IPS DF 4.7 (cell line): ENCODE measurements around the gene ATP5F1B.

Experiments used
- DNase-seq: peaks from one replicate; pipeline ENCODE4 v3.0.0-alpha.2; 2013; ENCODE audit warnings: low spot score; ENCODE audit errors: extremely low read depth

Gene ATP5F1B

DNA sequence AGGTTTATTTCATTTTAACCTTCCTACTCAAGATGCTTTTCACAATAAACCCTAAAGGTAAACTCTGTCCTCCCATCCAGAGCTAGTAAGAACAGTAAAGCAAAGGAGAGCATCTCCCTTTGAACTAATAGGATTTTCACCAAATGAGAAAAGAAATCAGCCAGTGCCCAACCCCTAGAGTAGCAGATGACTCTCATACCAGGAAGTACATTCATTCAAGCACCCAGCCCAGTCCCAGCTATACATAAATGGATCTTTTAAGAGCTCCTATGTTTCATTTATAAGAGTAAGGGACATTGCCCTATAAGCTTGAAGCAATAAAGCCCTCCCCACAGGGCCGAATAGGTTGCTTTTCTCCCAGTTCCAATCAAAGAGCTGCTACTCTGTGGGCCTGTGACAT lies 23.2 kb downstream of the ATP5F1B start:
- DNase-seq: no peak

DNA sequence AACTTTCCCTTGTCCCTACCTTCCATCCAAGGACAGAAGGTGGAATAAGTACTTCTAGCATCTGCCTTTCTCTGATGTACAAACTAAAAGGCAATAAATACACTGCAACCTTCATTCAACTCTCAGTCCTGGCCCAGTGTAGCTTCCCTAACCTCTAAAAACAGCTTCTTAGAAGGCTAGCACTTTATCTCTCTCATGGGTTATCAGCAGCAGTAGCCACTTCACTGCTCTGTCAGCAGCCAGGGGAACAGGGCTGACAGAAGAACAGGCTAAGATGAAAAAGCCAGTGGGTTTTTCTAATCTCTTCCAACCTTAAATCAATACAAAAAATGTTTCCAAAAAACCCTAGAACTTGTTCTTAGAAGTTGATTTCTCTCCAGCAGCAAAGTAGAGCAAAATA lies 28.9 kb downstream of the ATP5F1B start:
- no peak for DNase-seq

DNA sequence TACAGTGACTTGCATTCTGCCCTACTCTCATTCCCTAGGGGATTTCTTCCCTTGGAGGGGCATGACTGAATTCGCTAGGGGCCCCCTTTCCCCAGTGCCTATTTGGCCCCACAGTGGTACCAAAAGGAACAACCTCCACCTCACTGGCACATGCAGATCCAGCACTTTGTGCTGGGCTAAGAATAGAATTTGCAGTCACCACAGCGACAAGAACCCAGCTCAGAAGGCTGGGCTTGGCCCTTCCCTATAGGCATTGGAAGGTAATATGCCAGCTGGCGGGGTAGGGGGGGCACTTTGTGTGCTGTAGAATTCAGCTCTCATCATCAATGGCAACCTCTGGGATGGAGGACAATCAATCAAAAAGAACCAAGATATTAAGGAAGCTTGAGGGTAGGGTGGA lies 29.5 kb downstream of the ATP5F1B start:
- no peak for DNase-seq

DNA sequence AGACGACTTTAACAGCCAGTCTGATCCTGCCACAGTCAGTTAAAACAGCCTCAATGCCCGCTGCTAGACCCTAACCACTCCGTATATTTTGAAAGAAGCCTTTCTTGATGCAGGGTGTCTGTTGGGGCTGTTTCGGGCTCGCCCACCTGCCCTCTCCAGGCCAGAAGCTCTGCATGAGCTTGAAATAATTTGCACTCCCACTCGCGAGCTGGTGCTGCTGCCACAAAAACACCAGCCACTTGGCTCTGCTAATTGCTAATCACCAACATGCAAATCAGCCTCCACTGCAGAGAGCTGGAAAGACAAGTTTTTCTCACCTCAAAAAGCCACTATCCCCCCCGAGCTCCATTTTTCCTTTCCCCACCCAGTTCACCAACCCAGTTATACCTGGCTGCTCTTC lies 31.2 kb downstream of the ATP5F1B start:
- no peak for DNase-seq

DNA sequence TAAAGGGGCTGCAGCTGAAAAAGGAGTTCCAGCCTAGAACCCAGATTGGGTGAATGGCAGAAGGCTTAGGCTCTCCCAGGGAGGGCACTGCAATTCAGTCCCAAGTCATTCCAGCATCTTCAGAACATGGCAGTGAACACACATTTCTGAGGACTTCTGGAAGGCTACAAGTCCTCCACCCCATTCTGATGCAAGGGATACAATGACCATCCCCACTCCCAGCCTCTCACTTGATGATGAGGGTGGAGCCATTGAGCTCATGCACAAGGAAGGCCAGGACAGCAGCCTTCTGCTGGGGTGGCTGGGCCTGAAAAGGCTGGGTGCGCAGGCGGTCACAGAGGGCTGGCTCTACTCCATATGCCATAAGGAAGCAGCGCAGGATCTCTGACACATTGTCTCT lies 41.4 kb downstream of the ATP5F1B start:
- no peak for DNase-seq

DNA sequence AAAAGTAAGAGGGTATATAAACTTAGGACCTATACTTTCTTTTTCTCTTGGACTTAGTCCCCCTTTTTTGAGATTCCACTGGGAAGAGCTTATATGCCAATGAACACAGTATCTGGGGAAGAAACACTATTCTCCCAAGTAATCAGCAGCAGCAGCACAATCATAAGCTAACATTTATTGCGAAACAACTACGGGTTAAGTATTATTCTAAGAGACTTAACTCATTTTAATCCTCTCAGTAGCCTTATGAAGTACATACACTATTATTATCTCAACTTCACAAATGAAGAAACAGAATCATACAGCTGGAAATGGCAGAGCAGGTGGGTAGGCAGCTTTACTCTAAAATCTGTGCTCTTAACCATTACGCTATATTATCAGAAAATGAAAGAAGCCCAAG lies 43.5 kb downstream of the ATP5F1B start:
- DNase-seq: no peak

DNA sequence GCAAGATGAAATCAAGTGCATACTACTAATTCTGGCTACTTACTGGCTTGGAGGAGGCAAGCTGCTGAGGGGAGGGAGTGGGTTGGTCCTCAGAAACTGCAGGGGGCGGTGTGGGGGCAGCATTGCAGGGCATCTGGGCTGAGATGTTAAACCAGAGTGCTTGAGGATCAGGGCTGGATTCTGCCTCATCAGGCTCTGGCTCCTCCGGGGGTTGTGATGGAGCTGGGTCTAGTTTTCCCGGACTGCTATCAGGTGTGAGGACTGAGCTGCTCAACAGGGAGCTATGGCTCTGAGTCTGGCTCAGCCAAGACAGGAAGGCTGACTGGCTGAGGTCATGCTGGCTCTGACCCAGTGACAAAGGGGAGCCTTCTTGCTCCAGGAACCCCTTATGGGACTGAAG lies 44.3 kb downstream of the ATP5F1B start:
- DNase-seq: no peak

DNA sequence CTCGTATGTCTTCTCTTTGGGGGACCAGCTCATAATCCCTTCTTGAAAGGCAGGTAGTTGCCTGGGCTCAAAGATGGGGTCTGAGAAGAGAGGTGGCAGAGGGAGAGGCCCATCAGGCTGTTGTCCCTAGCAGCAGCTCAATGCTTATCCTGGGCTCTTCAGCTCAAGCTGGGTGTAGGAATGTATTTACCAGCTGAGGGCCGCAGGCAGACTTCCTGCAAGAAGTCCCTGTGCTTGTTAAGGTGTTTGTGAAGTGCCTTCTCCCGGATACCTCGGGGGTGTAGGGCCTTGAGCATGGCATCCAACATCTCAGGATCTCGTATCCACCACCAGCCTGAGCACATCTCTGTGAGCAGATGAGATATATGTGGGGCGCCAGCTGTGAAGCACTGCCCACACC lies 45.0 kb downstream of the ATP5F1B start:
- DNase-seq: no peak

DNA sequence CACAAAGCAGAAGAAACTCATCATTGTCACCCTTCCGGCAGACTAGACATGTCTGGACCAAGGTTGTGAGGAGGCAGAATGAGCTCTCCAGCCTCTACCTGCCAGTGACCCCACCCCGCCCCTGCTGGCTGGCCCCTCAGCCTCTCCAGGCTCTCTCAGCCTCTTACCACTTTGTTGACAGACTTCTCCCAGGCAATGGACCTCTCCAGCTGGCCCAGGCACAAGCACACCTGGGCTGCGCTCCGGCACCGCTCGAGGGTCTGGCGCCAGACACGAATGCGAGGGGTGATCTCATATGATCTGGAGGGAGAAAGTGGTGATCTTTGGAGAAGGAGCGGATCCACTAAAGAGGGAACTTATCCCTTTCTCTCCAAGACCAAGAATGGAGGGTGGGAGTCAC lies 46.0 kb downstream of the ATP5F1B start:
- DNase-seq: no peak

DNA sequence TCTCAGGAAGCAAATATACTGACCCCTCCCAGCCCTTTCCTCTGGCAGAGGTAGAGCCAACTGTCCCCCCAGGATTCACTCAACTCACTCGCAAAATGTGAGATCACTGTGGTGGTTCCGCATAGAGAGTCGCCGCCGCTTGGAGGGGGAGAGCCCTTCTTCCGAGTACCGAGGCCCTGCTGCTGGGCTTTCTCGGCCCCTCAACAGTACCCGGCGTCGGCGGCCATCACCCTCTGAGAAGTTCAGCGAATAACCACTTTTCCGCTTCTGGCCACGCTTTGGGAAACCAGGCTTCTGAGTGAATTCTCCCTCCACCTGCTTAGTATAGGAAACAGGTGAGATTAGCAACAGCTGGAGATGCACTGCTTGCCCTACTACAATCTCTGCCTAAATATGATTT lies 46.7 kb downstream of the ATP5F1B start:
- no peak for DNase-seq

DNA sequence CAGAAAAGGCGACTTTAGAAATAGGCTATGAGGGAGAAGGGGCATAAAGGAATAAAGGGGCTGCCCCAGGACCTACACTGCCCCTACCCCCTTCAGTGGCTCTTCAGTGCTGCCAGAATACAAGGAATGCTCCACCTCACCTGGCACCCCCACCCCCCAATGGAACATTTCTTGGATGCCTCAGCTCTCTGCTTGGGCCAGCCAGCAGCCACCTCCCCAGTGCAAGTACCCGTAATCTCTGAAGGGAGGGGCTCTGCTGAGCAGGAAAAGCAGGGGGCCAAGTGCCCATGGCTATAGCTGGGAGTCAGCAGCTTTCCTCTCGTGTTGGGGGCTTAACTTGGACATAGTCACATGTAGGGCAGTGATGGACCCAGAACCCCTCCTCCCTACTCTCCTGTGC lies 49.0 kb downstream of the ATP5F1B start:
- no peak for DNase-seq

DNA sequence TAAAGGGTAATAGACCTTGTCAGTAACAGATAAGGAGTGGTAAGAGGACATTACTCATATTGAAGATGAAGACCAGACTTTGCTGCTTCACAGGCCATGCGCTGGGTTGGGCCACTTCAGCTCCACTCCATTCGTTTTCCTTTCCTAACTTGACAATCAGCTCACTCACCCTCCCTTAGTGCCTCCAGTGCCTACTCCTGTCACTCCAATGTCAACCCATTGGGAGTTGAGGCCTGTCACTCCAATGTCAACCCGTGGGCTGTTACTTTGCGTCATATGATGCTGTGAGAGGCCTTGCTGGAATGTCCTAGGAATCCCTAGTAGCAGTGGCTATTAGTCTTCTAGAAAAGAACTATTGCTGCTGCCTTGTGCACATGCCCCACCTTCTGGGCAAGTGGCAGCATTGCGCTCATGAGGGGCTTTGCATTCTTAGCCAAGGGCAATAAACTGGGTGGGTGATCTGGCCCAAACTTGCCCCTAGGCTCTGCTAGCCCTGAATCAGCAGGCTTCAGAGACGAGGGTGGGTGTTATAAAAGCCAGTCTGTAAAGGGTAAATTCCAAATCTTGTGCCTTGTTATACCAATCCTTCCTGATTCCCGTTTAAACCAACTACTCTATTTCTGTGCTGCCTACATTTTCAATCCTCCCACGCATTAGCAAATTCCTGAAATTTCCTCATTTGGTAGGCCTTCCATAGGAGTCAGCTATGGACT lies 51.7 kb downstream of the ATP5F1B start:
- peak; percentile 78 for DNase-seq

DNA sequence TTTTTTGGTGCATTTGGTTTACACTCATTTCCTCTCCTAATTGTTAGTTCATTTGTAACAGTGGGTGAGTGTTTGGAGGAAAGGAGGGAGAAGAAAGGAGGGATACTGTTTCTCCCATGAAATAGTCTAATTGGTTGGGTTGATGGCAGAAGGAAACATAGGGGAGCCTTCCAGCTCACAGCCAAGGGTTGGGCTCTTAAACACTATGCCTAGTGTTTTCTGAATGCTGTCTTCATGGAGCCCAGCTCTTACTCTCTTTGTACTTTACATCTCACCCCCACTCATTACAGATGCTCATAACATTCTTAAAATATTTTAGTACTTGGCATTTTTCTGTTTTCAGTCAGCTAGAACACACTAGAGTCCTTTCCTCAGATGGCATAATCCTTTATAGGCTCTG lies 53.8 kb downstream of the ATP5F1B start:
- no peak for DNase-seq

DNA sequence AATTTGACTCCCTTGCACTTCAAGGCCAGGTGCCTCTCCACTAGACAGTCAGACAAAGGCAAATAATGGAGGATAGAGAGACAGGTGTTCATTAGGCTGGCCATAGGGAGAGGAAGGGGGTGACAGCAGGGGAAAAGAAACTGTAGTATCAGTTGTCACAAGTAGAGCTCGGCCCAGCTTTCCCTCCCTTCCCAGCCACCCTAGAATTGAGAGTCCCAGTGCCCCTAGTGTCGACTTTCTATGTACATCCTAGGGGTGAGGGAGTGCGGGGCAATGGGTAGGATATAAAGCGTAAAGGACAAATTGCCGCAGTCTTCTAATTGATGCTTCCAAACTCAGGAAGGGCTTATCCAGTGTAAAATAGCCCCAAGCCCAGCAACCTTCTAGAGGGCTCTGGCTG lies 54.7 kb downstream of the ATP5F1B start:
- DNase-seq: no peak

DNA sequence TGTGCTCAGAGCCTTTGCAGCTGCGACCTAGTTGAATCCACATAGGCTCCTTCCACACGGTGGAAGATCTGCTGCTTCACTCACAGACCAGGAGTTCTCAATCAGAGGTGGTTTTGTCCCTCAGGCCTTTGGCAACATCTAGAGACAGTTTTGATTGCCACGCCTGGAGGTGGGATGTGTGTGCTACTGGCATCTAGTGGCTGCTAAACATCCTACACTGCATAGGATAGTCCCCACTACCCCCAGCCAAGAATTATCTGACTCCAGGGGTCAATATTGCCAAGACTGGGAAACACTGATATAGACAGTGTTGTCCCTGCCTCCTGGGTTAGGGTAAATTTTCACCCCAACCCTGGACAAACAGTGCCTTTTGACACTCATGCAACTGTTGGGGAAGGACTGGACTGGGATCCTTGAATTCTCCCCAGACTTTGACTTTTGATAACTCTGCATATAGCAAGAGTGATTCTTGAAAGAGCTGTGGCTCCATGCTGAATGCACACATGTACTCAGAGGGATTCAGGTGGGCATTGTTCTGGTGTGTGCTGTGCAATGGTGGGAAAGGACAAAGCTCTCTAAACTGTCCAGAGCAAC lies 55.5 kb downstream of the ATP5F1B start:
- no peak for DNase-seq

DNA sequence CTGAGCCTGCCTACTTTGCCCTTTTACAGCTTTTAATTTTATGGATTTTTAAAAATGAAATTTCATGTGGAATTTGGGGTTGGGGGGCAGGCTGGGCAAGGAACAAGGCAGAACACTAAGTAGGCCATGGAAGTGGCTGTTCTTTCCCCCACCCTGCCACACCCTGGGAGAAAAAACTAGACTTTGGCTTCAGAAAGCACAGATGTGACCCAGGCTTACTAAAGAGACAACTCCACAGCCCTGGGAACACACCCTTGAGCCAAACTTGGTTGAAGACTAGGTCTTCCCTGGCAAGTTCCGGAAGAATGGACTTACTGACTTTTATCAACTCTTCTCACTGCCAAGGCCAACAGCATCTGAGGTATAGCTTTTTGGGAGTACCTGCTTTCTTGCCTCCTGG lies 56.0 kb downstream of the ATP5F1B start:
- DNase-seq: no peak
